K562 (cell line): ENCODE measurements around the gene SLC22A8. TPM values are rescaled to one million over a fixed set of nuclear protein-coding genes. Genes with fewer than 3 reads are reported as not detected.

ENCODE experiments used
- ATAC-seq: fragments of 200-7000 bp; cut with Tn5 transposase; 3 replicates; pipeline ENCODE4 v1.9.1; 2020; ENCODE audit warnings: moderate library complexity
- BruUV-seq: library from RNA; stranded (reverse); fragments of 400-500 nt; replicated peaks from 2 replicates; lab custom pipeline; 2021; lab: Mats Ljungman, UMichigan
- CTCF ChIA-PET: fragments of 300-600 bp; formaldehyde crosslinking; extraction: SDS; loops from one replicate; lab custom pipeline; 2021; ENCODE audit warnings: low intra/inter-chr PET ratio; lab: Yijun Ruan, JAX
- POLR2A ChIA-PET: fragments of 300-600, 350-650 bp; sonication (Branson Sonifier 250); formaldehyde crosslinking; extraction: SDS; loops from one replicate; lab custom pipeline; 2021; ENCODE audit warnings: antibody characterized with exemption, inconsistent platforms; lab: Yijun Ruan, JAX
- DNase-seq, 4 experiments: peaks; one replicate each; pipeline versions ENCODE4 v3.0.0 to v3.0.0-alpha.2; 2011 to 2018; ENCODE audit warnings: low spot score in 3 of 4, mixed read lengths in 3 of 4; ENCODE audit errors: extremely low read depth in 1 of 4
- FAIRE-seq: peaks from 2 replicates; lab custom pipeline; 2011; peaks lifted over from hg19 to GRCh38; lab: Jason Lieb, UNC
- H2AFZ ChIP-seq: 2 replicates; pipeline ENCODE4 v1.6.0; 2011; ENCODE audit warnings: low read depth, low read length, control low read depth, inconsistent platforms
- H3K27ac ChIP-seq: fragments of 200-600 bp; 3 replicates; pipeline ENCODE4 v1.8.0; 2011; ENCODE audit warnings: low read depth, mild to moderate bottlenecking, control low read depth, inconsistent platforms, low read length, moderate library complexity, mixed read lengths; ENCODE audit errors: extremely low read depth
- H3K27me3 ChIP-seq, 2 experiments: fragments of 300-600 bp in 1 of 2; 2 replicates in 1 of 2; 3 replicates in 1 of 2; pipeline versions ENCODE4 v1.6.0 to v1.8.0; 2011; ENCODE audit warnings: inconsistent platforms in 2 of 2, low read length in 2 of 2, mild to moderate bottlenecking in 1 of 2, mixed read lengths in 1 of 2, moderate library complexity in 1 of 2; ENCODE audit not compliant: control insufficient read depth in 2 of 2, insufficient read depth in 2 of 2
- H3K36me3 ChIP-seq: fragments of 300-600 bp; 3 replicates; pipeline ENCODE4 v1.8.0; 2011; ENCODE audit warnings: mild to moderate bottlenecking, low read length, inconsistent platforms; ENCODE audit not compliant: control insufficient read depth, insufficient read depth
- H3K4me1 ChIP-seq, 2 experiments: fragments of 200-600 bp in 1 of 2; replicated peaks in 1 of 2; 2 replicates in 1 of 2; 3 replicates in 1 of 2; pipeline versions ENCODE4 v1.5.1 to v1.8.0; 2011; ENCODE audit warnings: inconsistent platforms in 2 of 2, low read length in 2 of 2, mild to moderate bottlenecking in 1 of 2, mixed read lengths in 1 of 2, moderate library complexity in 1 of 2; ENCODE audit not compliant: control insufficient read depth in 2 of 2, insufficient read depth in 2 of 2
- H3K4me2 ChIP-seq: 2 replicates; pipeline ENCODE4 v1.6.1; 2011; ENCODE audit warnings: low read length, control low read depth, inconsistent platforms, mixed read lengths; ENCODE audit not compliant: insufficient read depth
- H3K4me3 ChIP-seq: fragments of 200-600 bp; sonication (generic), shearing (Covaris generic); 2 replicates; pipeline ENCODE4 v1.5.1; 2016; ENCODE audit warnings: control low read depth, inconsistent platforms
- H3K79me2 ChIP-seq: fragments of 200-600 bp; 3 replicates; pipeline ENCODE4 v1.8.0; 2011; ENCODE audit warnings: low read length, inconsistent platforms; ENCODE audit not compliant: control insufficient read depth, insufficient read depth
- H3K9ac ChIP-seq, 2 experiments: 2 replicates each; pipeline versions ENCODE4 v1.6.0 to v1.6.1; 2011; ENCODE audit warnings: low read depth in 2 of 2, low read length in 2 of 2, control low read depth in 1 of 2, inconsistent platforms in 1 of 2, mild to moderate bottlenecking in 1 of 2, mixed read lengths in 1 of 2; ENCODE audit not compliant: insufficient read depth in 1 of 2
- H3K9me1 ChIP-seq: one replicate; pipeline ENCODE4 v1.6.0; 2011; ENCODE audit warnings: inconsistent platforms, mild to moderate bottlenecking, low read length, moderate library complexity; ENCODE audit not compliant: control insufficient read depth, insufficient read depth
- H3K9me3 ChIP-seq: replicated peaks from 2 replicates; pipeline ENCODE4 v1.5.1; 2011; ENCODE audit warnings: low read depth, low read length, inconsistent platforms; ENCODE audit not compliant: control insufficient read depth, insufficient read depth
- H4K20me1 ChIP-seq: replicated peaks from 2 replicates; pipeline ENCODE4 v1.6.1; 2011; ENCODE audit warnings: low read length, inconsistent platforms, mixed read lengths; ENCODE audit not compliant: control insufficient read depth, insufficient read depth
- BCOR ChIP-seq: fragments of 450-650 bp; IDR thresholded peaks from 2 replicates; pipeline ENCODE4 v1.6.1; 2016
- C11orf30 ChIP-seq: fragments of 450-650 bp; IDR thresholded peaks from 2 replicates; pipeline ENCODE4 v1.6.1; 2016; ENCODE audit warnings: low read depth, mild to moderate bottlenecking
- CHCHD3 ChIP-seq: fragments of 250-450 bp; sonication (Bioruptor Pico); IDR thresholded peaks from 2 replicates; pipeline ENCODE4 v2.1.2; 2022; ENCODE audit warnings: mild to moderate bottlenecking
- GATAD2B ChIP-seq: fragments of 450-650 bp; IDR thresholded peaks from 2 replicates; pipeline ENCODE4 v1.6.1; 2017; ENCODE audit warnings: mild to moderate bottlenecking, borderline replicate concordance
- MAFK ChIP-seq: IDR thresholded peaks from 2 replicates; pipeline ENCODE4 v1.6.1; 2011; ENCODE audit warnings: low read length, improper control_type of control experiment
- MCM2 ChIP-seq: fragments of 450-650 bp; IDR thresholded peaks from 2 replicates; pipeline ENCODE4 v1.6.1; 2017; ENCODE audit warnings: low read depth, mild to moderate bottlenecking
- POLR2AphosphoS2 ChIP-seq: IDR thresholded peaks from 2 replicates; pipeline ENCODE4 v1.6.1; 2012; ENCODE audit warnings: low read length, improper control_type of control experiment
- POLR2H ChIP-seq: IDR thresholded peaks from 2 replicates; pipeline ENCODE4 v1.6.1; 2016; ENCODE audit warnings: missing genetic modification characterization, low read depth, mild to moderate bottlenecking, control low read depth, missing compliant biosample characterization, moderate library complexity
- RBM34 ChIP-seq: fragments of 200-400 bp; formaldehyde crosslinking; IDR thresholded peaks from 2 replicates; pipeline ENCODE4 v1.6.1; 2018; ENCODE audit warnings: low read length, borderline replicate concordance; ENCODE audit not compliant: insufficient read depth
- SMARCE1 ChIP-seq: fragments of 450-650 bp; IDR thresholded peaks from 2 replicates; pipeline ENCODE4 v1.7.1; 2016; ENCODE audit warnings: mild to moderate bottlenecking
- TARDBP ChIP-seq: fragments of 450-650 bp; IDR thresholded peaks from 2 replicates; pipeline ENCODE4 v1.6.1; 2016
- ZNF408 ChIP-seq: fragments of 250-450 bp; sonication (Bioruptor Pico); IDR thresholded peaks from 2 replicates; pipeline ENCODE4 v1.4.0; 2020; ENCODE audit warnings: low read depth, mild to moderate bottlenecking, moderate library complexity
- ZNF695 ChIP-seq: fragments of 450-650 bp; formaldehyde crosslinking; IDR thresholded peaks from 2 replicates; pipeline ENCODE4 v1.4.0; 2020; ENCODE audit warnings: mild to moderate bottlenecking, moderate library complexity
- ZNF79 ChIP-seq: fragments of 250-450 bp; sonication (Bioruptor Pico); IDR thresholded peaks from 2 replicates; pipeline ENCODE4 v1.4.0; 2020; ENCODE audit warnings: low read depth, mild to moderate bottlenecking, moderate library complexity
- WGBS: fragments of 100-300 bp; shearing (Covaris generic); methylation state at CpG from one replicate; pipeline ENCODE4 v1.1.6; 2016; ENCODE audit warnings: low coverage, mixed read lengths; ENCODE audit not compliant: insufficient coverage; ENCODE audit errors: missing lambda C conversion rate; 5-methylcytosine and 5-hydroxymethylcytosine counted together
- in situ Hi-C: fragments of 300-500 bp; cut with MboI; formaldehyde crosslinking; loops from 4 replicates; pipeline ENCODE4 v1.15.0; 2018; ENCODE audit warnings: inconsistent platforms, mixed read lengths
- intact Hi-C: fragments of 100-400 bp; cut with micrococcal nuclease; formaldehyde crosslinking; loops from 2 replicates; pipeline ENCODE4 v1.14.2; 2022
- polyA plus RNA-seq, 8 experiments: library from polyadenylated mRNA; depleted of rRNA in 4 of 8; stranded (reverse) in 5 of 8; unstranded in 3 of 8; fragments of >200 nt; fragmentation: Nextera tagmentation in 2 of 8; fragmentation: Illumina TruSeq in 1 of 8; extraction: Ambion mirVana in 2 of 8; extraction: Trizol in 1 of 8; gene quantifications; 2 replicates each; pipeline versions ENCODE4 v1.2.1 to v1.2.3, GENCODE V29; 2011 to 2014; ENCODE audit warnings: inconsistent platforms in 1 of 8, missing spikeins in 1 of 8
- total RNA-seq, 7 experiments: library from RNA; depleted of rRNA in 6 of 7; stranded (reverse); fragments of >200 nt in 6 of 7; fragmentation: Illumina TruSeq in 2 of 7; extraction: Trizol in 2 of 7; gene quantifications; 2 replicates each; pipeline versions ENCODE4 v1.2.1 to v1.2.3, GENCODE V29; 2011 to 2021; ENCODE audit warnings: low replicate concordance in 1 of 7
- TF ChIP-seq, protein P1 (sequence below): fragments of 450-650 bp; IDR thresholded peaks from 2 replicates; pipeline ENCODE4 v1.6.1; 2016; ENCODE audit warnings: low read depth
- TF ChIP-seq, protein P2 (sequence below): fragments of 450-650 bp; IDR thresholded peaks from 2 replicates; pipeline ENCODE4 v1.6.1; 2016; ENCODE audit warnings: low read depth, mild to moderate bottlenecking, moderate library complexity

SLC22A8 gene
- total and polyA plus RNA-seq, 9 of the 15 experiments (the other 6 are each of a cell fraction or from before 2014, with no cell fraction given): not detected

DNA sequence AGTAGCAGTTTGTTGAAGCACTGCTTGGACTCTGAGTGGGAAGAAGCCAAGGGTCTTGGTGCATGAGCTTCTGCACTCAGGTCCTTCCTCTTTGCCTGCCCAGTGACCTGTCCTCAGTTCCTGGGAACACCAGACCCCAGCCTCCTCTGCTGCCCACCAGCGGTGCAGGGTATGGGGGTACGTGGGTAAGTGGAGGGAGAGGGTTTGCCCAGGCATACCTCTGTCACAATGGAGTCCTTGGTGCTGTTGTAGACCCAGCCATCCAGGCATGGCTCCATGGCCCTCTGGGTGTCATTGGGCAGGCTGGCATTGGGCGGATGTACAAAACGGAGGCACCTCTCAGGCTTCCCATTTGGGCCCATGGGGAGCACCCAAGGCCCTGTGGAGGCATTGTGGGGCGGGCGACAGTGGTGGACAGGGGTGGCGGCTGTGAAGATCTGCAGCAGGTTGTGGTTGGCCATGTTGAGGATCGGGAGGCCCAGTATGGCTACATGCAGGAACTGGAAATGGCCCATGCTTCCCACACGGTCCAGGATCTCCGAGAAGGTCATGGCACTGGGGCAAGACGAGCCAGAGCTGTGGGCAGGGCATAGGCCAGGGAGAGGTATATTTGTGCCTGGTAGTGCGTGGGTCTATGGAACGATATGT is 1.1 kb downstream of the SLC22A8 start:
- Histone ChIP-seq H3K4me3 (no peak overlapping the region), H3K27ac (no peak overlapping the region), H3K79me2 (no peaks in the 10 kb centered on the region), H4K20me1 (peaks cover 17% of the 10 kb centered on the region; the same call in 1 of the 2 replicates), H2AFZ (no peak overlapping the region), H3K9me3 (no peaks in the 10 kb centered on the region), H3K9me1 (peaks cover 3% of the 10 kb centered on the region), H3K9ac (peak overlapping the region in 1 of 2 experiments; percentile 20; a peak in 1 of 4 replicates), H3K36me3 (no peaks in the 10 kb centered on the region), H3K4me2 (no peak overlapping the region), H3K4me1 (peaks cover 0 to 3% of the 10 kb centered on the region in 2 experiments; a peak in 1 of 5 replicates), H3K27me3 (peaks cover 26 to 67% of the 10 kb centered on the region in 2 experiments)
- in situ Hi-C loops (loop anchor here (25.0 kb wide), 1 partner anchor 627 kb away; no protein-coding TSS in a partner anchor), intact Hi-C loops (no loop called here)
- POLR2A ChIA-PET: no interaction called here
- TF ChIP-seq ZNF408 (CRISPR knock-in tag) (no peak), POLR2AphosphoS2 (no peak), BCOR (no peak), SMARCE1 (no peak), CHCHD3 (no peak), MAFK (no peak), C11orf30 (no peak), ZNF79 (CRISPR knock-in tag) (no peak), MCM2 (no peak), TARDBP (no peak), POLR2H (tag) (no peak), ZNF695 (CRISPR knock-in tag) (no peak), GATAD2B (no peak), RBM34 (no peak)
- TF ChIP-seq, protein P1, sequence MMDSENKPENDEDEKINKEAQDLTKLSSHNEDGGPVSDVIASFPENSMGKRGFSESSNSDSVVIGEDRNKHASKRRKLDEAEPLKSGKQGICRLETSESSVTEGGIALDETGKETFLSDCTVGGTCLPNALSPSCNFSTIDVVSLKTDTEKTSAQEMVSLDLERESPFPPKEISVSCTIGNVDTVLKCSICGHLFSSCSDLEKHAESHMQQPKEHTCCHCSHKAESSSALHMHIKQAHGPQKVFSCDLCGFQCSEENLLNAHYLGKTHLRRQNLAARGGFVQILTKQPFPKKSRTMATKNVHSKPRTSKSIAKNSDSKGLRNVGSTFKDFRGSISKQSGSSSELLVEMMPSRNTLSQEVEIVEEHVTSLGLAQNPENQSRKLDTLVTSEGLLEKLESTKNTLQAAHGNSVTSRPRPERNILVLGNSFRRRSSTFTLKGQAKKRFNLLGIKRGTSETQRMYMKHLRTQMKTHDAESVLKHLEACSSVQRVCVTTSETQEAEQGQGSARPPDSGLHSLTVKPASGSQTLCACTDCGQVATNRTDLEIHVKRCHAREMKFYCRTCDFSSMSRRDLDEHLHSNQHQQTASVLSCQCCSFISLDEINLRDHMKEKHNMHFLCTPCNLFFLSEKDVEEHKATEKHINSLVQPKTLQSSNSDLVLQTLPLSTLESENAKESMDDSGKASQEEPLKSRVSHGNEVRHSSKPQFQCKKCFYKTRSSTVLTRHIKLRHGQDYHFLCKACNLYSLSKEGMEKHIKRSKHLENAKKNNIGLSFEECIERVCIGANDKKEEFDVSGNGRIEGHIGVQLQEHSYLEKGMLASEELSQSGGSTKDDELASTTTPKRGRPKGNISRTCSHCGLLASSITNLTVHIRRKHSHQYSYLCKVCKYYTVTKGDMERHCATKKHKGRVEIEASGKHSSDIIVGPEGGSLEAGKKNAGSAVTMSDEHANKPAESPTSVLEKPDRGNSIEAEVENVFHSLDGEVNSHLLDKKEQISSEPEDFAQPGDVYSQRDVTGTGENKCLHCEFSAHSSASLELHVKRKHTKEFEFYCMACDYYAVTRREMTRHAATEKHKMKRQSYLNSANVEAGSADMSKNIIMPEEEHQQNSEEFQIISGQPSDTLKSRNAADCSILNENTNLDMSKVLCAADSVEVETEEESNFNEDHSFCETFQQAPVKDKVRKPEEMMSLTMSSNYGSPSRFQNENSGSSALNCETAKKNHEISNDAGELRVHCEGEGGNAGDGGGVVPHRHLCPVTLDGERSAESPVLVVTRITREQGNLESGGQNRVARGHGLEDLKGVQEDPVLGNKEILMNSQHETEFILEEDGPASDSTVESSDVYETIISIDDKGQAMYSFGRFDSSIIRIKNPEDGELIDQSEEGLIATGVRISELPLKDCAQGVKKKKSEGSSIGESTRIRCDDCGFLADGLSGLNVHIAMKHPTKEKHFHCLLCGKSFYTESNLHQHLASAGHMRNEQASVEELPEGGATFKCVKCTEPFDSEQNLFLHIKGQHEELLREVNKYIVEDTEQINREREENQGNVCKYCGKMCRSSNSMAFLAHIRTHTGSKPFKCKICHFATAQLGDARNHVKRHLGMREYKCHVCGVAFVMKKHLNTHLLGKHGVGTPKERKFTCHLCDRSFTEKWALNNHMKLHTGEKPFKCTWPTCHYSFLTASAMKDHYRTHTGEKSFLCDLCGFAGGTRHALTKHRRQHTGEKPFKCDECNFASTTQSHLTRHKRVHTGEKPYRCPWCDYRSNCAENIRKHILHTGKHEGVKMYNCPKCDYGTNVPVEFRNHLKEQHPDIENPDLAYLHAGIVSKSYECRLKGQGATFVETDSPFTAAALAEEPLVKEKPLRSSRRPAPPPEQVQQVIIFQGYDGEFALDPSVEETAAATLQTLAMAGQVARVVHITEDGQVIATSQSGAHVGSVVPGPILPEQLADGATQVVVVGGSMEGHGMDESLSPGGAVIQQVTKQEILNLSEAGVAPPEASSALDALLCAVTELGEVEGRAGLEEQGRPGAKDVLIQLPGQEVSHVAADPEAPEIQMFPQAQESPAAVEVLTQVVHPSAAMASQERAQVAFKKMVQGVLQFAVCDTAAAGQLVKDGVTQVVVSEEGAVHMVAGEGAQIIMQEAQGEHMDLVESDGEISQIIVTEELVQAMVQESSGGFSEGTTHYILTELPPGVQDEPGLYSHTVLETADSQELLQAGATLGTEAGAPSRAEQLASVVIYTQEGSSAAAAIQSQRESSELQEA: no peak
- TF ChIP-seq, protein P2, sequence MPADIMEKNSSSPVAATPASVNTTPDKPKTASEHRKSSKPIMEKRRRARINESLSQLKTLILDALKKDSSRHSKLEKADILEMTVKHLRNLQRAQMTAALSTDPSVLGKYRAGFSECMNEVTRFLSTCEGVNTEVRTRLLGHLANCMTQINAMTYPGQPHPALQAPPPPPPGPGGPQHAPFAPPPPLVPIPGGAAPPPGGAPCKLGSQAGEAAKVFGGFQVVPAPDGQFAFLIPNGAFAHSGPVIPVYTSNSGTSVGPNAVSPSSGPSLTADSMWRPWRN: no peak
- CTCF ChIA-PET: no interaction called here
- WGBS: 0% methylated on average over 13 of the region's 13 CpGs
- DNase-seq (no peak), FAIRE-seq (no peak), ATAC-seq (no peak)
- no TSS peak for BruUV-seq
